ENCODE results near the gene DGUOK. TPM values are rescaled to one million over a fixed set of nuclear protein-coding genes. Genes with fewer than 3 reads are reported as not detected.

DGUOK gene
- total RNA-seq, 1 donor from 2014 or later, result 39.6 TPM

- peak; percentile 30 for DNase-seq (ENCODE audit: low read depth, low spot score)
These were observed 53.0 kb downstream of the DGUOK start for GRCh38 chr2:73979686-73980085.

- no peak for DNase-seq (ENCODE audit: low read depth, low spot score)
These were observed 53.9 kb downstream of the DGUOK start for GRCh38 chr2:73980566-73980965.

GRCh38 chr2:73981081-73982001 is 54.7 kb downstream of the DGUOK start:
- no peak for DNase-seq (ENCODE audit: low read depth, low spot score)

GRCh38 chr2:73982140-73982617 is 55.5 kb downstream of the DGUOK start:
- no peak for DNase-seq (ENCODE audit: low read depth, low spot score)

- DNase-seq (ENCODE audit: low read depth, low spot score), result no peak
These were observed 56.9 kb downstream of the DGUOK start for GRCh38 chr2:73983322-73984202.

- DNase-seq (ENCODE audit: low read depth, low spot score), result no peak
These were observed 57.7 kb downstream of the DGUOK start, which contains the start of gene TET3 for GRCh38 chr2:73984203-73984921. TET3 (plus strand) TSS chr2:73984910; CDS start chr2:73986404, 1,494 bp downstream.

DNA sequence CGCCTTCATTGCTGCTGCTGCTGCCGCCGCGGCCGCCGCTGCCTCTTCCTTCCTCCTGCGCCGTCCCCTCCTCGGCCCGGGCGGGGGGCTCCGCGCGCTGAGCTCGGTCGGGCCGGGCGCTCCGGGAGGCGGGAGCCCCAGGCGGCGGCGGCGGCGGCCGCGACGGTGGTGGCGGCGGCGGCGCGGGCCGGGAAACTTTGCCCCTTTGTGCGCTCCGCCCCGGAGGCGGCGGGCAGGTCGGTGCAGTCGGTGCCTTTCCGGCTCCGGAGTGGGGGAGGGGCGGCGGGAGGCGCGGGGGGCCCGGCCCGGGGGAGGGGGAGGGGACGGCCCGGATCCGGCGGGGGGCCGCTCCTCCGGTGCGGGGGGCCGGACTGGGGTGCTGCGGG is 58.2 kb downstream of the DGUOK start:
- no peak for DNase-seq (ENCODE audit: low read depth, low spot score)

- no peak for DNase-seq (ENCODE audit: low read depth, low spot score)
These were observed 58.8 kb downstream of the DGUOK start for GRCh38 chr2:73985308-73986084.

- no peak for DNase-seq (ENCODE audit: low read depth, low spot score)
These were observed 59.5 kb downstream of the DGUOK start for GRCh38 chr2:73986085-73986681.

DNA sequence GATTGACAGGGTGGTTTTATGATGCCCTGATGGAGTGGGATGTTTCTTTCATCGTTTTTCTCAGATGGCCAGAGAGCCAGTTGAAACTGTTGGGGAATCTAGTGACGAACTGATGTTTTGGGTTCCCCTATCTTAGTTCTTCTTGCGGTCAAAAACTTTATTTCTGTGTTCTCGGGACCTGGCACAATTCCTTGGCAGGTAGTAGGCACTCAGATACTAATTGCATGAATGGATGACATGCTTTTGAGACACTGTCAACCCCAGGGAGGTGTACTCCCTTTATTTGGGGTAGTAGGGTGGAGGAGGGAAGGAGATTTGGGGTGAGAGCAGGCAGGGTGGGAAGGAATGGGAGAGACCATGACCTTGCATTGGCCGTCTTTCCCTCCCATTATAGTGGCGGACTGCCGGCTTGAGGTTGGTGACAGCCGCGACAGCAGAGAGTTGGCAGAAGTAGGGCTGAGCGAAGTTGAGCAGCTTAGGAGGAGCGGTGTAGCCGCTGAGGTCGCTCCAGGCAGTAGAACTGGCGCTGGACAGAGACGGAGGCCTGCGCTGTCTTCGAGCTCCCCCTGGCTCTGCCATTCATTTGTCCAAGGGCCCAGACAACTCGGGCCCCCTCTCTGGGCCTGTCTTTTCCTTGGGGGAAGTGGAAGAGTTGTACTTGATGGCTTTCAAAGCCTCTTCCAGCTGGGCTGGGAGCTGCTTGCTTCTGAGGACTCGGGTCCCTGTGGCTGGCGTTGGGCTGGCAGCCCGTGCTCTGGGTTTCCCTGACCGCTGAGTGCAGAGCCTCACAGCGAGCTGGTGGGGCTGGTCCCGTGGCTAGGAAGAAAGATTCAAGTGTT is 60.6 kb downstream of the DGUOK start:
- peak; percentile 17 for DNase-seq (ENCODE audit: low read depth, low spot score)

- no peak for DNase-seq (ENCODE audit: low read depth, low spot score)
These were observed 61.4 kb downstream of the DGUOK start for GRCh38 chr2:73987948-73988700.

GRCh38 chr2:73989972-73990371 is 63.3 kb downstream of the DGUOK start:
- DNase-seq (ENCODE audit: low read depth, low spot score), result no peak

GRCh38 chr2:73990531-73990930 is 63.9 kb downstream of the DGUOK start:
- DNase-seq (ENCODE audit: low read depth, low spot score), result no peak

DNA sequence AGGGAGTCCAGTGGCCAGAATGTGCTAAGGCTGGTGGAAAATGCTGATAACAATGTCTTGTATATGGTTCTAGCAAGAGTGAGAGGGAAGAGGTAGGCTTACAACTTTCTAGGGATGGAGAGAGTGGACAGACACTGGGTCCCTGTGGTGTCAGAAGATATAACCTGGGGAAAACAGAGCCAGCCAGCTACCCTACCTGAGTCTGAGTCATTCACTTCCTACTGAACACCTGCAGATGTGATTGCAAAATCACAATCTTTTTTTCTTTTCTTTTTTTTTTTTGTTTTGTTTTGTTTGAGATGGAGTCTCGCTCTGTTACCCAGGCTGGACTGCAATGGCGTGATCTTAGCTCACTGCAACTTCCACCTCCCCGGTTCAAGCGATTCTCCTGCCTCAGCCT is 65.4 kb downstream of the DGUOK start:
- no peak for DNase-seq (ENCODE audit: low read depth, low spot score)

GRCh38 chr2:73993376-73993775 is 66.7 kb downstream of the DGUOK start:
- DNase-seq (ENCODE audit: low read depth, low spot score), result no peak

- no peak for DNase-seq (ENCODE audit: low read depth, low spot score)
These were observed 67.1 kb downstream of the DGUOK start for GRCh38 chr2:73993778-73994177.

DNA sequence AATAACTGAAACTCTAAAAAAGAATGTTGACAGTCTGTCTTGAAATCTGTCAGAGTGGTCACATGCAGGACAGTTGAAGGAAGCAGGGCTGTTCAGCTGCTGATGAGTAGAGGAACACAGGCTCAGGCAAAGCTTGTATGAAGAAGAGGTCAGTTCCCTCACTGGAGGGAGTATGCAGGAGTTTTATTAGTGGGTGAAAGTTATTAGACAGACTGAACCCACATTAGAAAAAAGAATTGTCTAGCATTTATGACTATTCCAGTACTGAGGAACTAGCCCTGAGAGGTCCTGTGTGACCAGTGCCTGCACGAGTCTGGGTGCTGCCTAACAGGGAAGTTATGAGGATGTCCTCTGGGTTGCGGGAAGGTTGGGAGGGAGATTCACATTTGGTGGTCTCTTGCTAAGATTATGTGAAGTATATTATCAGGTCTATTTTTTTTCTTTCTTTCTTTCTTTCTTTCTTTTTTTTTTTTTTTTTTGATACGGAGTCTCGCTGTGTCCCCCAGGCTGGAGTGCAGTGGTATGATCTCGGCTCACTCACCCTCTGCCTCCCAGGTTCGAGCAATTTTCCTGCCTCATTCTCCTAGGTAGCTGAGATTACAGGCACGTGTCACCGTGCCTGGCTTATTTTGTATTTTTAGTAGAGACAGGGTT is 67.6 kb downstream of the DGUOK start:
- no peak for DNase-seq (ENCODE audit: low read depth, low spot score)

DNA sequence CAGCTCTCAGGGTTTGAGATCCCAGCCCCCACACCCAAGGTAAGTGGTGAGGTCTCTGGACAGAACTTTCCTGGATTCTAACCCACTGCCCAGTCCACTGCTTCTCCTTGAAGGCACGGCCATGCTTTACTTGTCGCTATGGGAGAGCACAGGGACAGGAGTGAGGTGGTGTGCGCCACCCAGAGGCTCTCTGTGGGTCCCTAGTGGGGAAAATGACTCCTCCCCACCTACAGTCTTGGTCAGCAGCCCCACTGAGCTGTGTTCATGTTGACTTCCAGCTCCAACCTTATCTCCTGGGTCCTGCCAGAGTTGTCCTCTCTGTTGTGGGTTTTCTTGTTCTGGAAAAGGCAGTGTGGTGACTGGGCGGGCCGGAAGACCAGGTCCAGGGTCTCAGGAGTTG is 69.1 kb downstream of the DGUOK start:
- DNase-seq (ENCODE audit: low read depth, low spot score), result no peak

Data from pulmonary artery endothelial cell (primary cell).